Raji (cell line): ENCODE data around the gene LIME1.

Experiments used
- POLR2A ChIP-seq: IDR thresholded peaks from 2 replicates; pipeline ENCODE4 v1.6.1; 2011; ENCODE audit warnings: low read depth, low read length, control low read depth; ENCODE audit not compliant: insufficient read depth

Gene LIME1

GRCh38 chr20:63778857-63779256 lies 42.4 kb downstream of the LIME1 start:
- no peak for TF ChIP-seq POLR2A

GRCh38 chr20:63781181-63781580 lies 44.7 kb downstream of the LIME1 start:
- no peak for TF ChIP-seq POLR2A

GRCh38 chr20:63782051-63782471 lies 45.6 kb downstream of the LIME1 start:
- TF ChIP-seq POLR2A = no peak

- no peak for TF ChIP-seq POLR2A
Measured at GRCh38 chr20:63782521-63782971, 46.1 kb downstream of the LIME1 start.

GRCh38 chr20:63783970-63784369 lies 47.5 kb downstream of the LIME1 start:
- TF ChIP-seq POLR2A = no peak

- no peak for TF ChIP-seq POLR2A
Measured at GRCh38 chr20:63785691-63786131, 49.2 kb downstream of the LIME1 start.

GRCh38 chr20:63787302-63787701 lies 50.8 kb downstream of the LIME1 start:
- TF ChIP-seq POLR2A = no peak

- TF ChIP-seq POLR2A = no peak
Measured at GRCh38 chr20:63787749-63788148, 51.3 kb downstream of the LIME1 start.
